GM19397 (cell line): ENCODE measurements around the gene ADD1.

Source experiments
- ATAC-seq: cut with Tn5 transposase; IDR thresholded peaks from one replicate; pipeline ENCODE4 v1.9.1; 2021; ENCODE audit warnings: mild to moderate bottlenecking, moderate library complexity; ENCODE audit not compliant: unreplicated experiment

ADD1 gene

DNA sequence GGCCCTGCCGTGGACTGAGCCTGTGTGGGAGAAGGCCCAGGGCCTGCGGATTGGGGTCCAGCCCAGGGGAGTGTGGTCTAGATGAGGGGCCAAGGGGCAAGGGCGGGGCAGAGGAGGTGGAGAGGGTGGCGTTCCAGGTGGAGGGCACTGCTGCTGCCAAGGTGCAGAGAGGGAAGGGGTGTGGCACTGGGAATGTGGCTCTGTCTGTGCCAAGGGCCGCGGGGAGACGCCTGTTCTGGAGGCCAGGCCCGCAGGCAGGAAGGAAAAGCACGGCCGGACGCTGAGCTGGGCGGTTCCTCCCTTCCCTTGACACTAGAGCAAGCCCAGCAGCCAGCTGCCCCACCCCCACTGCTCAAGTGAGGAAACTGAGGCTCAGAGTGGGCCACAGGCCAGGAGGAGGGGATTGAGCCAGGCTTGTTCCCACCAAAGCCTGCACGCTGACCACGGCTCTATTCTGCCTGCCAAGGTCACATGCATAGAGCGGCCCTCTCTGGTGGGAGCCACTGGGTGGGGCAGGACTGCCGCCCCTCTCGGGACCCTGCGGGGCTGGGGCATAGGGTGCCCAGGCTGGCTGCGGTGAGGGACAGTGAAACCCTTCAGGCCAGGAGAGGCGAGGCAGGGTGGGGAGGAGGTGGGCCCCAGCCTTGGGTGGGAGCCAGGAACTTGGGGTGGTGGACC is 37.8 kb upstream of the ADD1 start:
- no peak for ATAC-seq

GRCh38 chr4:2806390-2807355 is 37.0 kb upstream of the ADD1 start:
- no peak for ATAC-seq

GRCh38 chr4:2807571-2807970 is 36.1 kb upstream of the ADD1 start:
- no peak for ATAC-seq

GRCh38 chr4:2808001-2808400 is 35.6 kb upstream of the ADD1 start:
- ATAC-seq = no peak

- ATAC-seq = no peak
These were observed 33.9 kb upstream of the ADD1 start for GRCh38 chr4:2809610-2810180.

DNA sequence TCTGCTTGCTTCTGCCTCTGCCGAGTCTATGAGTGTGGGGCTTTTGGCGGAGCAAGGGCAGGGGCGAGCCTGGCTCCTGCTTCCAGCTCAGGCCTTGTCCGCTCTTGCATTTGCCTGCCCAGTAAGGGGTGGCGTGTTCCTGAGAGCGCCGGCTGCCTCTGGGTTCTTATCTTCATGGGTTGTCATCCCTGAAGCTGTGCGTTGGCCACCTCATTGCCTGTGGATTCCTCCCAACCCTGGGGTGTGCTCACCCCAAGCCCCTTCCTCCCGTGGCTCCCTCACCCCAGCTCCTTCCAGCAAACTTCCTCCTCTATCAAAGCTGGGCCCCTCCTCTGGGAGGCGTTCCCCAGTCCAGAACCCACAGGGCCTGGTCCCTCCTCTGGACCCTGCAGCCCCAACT is 33.3 kb upstream of the ADD1 start:
- no peak for ATAC-seq

- ATAC-seq = peak; percentile 53
These were observed 31.6 kb upstream of the ADD1 start for GRCh38 chr4:2811830-2812611.

DNA sequence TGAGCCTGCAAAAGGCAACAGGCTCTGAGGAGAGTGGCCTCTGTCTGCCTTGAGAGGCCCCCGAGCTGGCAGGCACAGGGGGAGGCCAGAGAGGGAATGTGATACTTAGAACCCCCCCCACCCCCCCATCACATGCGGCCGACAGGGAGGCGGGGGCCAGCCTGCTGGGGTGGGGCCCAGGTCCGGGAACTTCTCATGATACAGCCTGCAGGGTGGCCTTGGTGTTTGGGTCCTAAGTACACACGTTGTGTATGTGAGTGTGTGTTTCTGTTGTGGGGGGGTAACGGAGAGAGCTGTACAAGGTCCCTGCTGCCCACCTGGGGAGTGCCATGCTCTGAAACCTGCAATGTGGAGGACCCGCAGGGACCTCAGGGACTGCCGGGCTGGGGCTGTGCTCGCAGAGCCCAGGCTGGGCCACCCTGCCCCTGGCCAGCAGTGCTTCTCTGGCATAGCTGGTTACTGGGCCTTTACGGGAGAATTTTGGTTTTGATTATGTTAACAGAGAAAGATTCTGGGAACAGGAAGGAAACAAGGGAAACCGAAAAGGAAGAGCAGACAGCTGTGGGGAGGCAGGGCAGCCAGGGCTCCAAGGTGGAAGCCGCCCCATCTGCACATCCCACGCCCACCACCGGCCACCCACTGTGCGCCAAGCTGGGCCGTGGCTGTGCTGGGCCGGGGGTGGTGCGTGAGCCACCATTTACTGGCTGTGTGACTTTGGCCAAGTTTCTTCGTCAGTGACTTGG is 30.9 kb upstream of the ADD1 start:
- no peak for ATAC-seq

- no peak for ATAC-seq
These were observed 29.9 kb upstream of the ADD1 start for GRCh38 chr4:2813446-2814405.

DNA sequence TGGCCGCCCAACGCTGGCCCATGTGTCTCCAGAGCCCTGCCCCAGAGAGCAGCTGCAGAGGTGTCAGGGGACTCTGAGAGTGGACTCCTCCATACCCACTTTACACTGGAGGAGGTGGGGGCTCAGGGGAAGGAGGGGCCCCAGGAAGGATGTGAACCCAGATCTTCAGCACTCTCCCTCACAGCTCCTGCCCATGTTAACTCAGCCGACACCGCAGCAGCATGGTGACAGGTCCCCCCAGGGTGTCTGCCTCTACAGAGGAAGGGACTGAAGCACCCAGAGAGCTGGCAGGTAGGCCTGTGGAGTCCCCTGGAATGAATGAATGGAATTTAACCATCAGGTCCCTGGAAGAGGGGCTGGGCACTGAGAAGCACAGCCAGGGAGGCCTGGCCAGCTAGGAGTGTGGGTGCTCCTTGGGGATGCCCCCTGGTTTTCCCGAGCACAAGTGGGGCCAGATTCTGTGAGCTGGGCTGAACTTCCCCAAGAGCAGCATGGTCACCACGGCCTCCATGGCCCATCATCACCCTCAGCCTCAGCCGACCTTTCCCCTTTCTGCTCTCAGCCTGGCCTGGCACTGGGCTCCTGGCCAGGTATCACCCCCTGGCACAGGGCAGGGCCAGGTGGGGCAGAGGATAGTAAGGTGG is 28.9 kb upstream of the ADD1 start:
- no peak for ATAC-seq

- no peak for ATAC-seq
These were observed 27.2 kb upstream of the ADD1 start for GRCh38 chr4:2816401-2816954.

DNA sequence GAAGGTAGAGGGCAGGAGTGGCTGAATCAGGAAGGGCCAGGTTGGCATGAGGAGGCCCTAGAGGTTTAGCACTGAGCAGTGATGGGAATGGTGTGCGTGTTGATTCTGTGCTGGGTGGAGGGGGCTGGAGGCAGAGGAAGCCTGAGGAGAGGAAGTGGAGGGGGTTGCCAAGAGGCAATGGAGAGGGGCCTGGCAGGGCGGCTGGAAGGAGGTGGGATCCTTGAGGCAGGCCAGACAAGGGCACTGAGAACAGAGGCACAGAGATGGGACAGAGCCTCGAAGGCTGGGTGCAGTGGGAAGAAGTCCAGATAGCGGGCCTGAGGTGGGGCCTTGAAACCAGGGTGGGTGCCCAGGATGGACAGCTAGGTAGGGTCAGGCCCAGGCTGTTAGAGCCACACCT is 26.5 kb upstream of the ADD1 start:
- ATAC-seq = no peak

DNA sequence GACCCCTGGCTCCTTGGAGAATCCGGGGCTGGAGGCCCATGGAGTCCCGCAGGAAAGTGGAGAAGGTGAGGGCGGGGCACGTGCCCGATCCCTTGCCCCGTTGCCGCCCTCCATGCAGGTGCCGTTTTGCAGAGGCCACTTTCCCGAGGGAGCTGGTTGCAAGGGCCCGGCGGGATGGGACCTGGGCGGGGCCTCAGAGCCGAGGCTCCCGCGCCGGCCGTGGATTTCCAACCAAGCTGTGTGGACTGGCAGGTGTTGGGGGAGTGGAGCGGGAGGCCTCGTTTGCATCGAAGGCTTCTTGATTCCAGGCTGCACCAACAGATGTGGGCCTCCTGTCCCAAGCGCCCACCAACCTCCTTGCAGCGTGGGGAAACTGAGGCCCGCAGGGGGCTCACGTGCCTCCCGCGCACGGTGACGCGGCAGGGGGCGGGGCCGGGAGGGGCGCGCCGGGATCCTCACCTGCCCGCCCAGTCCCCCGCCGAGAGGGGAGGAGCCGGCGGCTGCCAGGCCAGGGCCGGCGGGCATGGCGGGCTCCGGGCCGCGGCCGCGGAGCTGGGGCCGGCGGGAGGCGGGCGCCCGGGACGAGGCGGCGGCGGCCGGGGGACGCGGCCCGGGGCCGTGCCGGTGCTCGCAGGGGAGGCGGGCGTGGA is 25.8 kb upstream of the ADD1 start:
- no peak for ATAC-seq

DNA sequence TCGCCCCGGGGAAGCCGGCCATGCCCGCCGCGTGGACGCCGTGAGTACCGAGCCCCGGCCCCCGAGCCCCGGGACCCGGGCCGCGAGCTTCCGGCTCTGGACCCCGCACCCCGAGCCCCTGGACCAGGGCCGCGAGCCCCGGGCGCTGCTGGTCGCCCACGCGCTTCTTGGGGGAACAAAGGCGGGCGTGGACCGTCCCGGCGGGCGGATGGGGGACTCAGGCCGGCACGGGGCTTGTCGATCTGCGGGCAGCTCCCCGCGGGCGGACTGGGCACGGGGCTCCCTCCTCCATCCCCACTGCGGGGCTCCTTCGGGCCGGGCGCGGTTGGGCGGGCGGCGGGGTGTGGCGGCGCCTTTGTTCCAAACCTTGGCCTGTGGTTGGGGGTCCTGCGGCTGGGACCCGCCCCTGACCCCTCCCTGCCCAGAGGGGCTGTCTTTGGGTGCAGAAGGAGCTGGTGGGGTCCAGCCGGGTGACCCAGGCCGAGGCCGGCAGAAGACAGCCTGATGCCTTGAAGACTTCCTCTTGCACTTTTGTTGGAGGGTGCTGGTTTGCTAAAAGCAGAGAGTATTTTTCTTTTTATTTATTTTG is 25.2 kb upstream of the ADD1 start:
- no peak for ATAC-seq

DNA sequence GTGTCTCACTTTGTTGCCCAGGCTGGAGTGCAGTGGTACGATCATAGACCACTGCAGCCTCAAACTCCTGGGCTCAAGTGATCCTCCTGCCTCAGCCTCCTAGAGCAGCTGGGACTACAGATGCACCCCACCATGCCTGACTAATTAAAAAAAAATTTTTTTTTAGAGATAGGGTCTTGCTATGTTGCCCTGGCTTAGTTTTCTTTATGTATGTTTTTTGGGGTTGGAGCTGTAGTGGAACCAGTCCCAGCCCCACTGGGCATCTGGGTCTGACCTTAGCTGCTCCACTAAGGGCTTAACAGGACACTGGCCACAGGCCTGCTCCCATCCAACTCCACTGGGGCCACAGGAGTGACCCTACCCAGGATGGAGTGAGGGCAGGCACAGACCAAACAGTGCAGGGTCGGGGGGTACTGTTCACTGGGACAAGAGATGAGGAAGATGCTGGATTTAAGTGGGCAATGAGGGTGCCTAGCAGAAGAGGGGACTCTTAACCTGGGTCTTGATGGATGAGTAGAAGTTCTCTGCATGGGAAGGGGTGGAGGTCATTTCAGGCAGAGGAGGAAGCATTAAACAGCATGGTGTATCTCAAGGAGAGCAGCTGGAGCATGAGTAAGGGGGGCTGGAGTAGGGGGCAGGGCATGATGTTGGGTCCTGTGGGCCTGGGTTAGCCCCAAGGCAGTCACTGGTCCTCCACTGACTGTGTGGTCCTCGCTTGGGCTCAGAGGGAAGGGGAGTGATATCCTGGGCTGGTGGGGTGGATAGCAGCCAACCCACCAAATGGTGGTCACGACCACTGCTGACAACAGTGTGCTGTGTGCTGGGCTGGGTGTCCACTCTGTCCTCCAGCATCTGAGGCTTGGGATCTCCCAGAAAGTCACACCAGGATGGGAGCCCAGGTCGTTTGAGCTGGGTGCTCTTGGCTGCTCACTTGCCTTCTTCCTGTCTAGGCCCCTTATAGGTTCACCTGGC is 24.1 kb upstream of the ADD1 start:
- no peak for ATAC-seq

DNA sequence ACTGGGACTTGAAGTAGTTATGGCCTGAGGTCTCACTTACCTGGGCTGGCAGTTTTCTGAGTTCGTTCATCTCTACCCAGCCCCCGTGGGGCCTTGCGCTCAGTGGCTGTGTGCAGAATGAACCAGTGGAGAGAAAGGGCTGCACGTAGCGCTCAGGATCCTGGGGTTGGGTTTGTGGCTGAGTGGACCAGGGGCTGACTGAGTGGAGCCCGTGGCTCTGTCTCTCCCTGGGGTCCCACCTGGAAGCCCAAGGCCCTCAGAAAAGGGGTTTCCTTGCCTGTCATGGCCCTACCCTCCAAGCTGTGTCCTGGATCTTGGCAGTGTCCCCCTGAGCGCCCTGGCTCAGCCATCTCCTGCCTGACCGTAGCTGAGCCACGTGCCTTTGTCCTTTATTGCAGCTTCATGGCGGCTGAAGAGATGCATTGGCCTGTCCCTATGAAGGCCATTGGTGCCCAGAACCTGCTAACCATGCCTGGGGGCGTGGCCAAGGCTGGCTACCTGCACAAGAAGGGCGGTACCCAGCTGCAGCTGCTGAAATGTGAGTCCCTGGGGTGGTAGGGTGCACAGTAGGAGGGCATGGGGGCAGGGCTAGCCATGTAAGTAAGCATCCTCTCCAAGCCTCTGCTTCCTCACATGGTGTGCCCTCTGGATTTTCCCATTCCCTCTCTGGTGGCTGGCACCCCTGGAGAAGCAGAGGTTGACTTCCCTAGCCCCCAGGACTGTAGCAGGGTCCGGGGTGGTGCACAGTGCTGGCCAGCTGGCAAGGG is 23.2 kb upstream of the ADD1 start:
- no peak for ATAC-seq
